RPMI7951 (cell line): ENCODE results near the gene RTN4RL1. TPM values are rescaled to one million over a fixed set of nuclear protein-coding genes. Genes with fewer than 3 reads are reported as not detected.
"Not testable (repeated sequence)": the region's sequence is repeated elsewhere in the genome, so short reads cannot be mapped to it uniquely, and the experiment has no call there.

Source experiments
- DNase-seq: peaks from one replicate; pipeline ENCODE4 v3.0.0-alpha.2; 2012; ENCODE audit warnings: low read depth
- total RNA-seq: library from RNA; depleted of rRNA; stranded (reverse); fragments of >200 nt; shearing (Covaris generic); gene quantifications from 2 replicates; pipeline ENCODE4 v1.2.3, GENCODE V29; 2014; rRNA removed

The RTN4RL1 gene
- total RNA-seq, 1 experiment from 2014 or later: 7.6 TPM

- no peak for DNase-seq
Observed at GRCh38 chr17:1896243-1897104, 128.7 kb downstream of the RTN4RL1 start.

DNA sequence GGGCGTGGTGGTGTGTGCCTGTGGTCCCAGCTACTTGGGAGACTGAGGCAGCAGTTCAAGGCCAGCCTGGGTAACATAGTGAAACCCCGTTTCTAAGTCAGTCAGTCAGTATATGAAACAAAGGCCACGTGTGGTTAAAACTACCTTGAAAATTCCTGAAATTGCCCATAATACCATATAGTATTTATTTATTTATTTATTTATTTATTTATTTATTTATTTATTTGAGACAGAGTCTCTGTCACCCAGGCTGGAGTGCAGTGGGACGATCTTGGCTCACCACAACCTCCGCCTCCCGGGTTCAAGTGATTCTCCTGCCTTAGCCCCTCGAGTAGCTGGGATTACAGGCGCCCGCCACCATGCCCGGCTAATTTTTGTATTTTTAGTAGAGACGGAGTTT lies 129.7 kb downstream of the RTN4RL1 start:
- not testable (repeated sequence) for DNase-seq

DNA sequence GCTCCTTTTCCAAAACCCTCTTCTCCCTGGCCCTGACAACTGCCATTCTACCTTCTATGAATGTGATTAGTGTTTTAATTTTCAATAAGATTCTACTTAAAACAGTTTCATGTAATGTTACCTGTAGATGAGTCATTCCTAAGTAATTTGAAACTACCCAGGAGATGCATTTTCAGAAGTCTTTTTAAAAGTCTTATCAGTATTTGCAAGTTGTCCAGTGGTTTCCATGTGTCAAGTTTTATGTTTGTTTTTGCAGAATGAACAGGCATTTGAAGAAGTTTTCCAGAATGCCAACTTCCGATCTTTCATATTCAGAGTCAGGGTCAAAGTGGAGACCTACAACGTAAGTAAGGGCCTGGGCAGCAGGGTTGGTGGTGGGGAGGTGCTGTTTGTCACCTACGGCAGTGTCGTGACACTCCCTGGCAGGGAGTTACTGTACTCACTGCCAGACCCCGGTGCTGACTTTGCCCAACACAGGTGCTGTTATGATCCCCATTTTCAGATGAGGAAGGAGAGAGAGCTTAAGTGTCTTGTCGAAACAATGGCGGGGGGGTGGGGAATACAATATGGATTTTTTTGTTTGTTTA lies 130.3 kb downstream of the RTN4RL1 start:
- no peak for DNase-seq

DNA sequence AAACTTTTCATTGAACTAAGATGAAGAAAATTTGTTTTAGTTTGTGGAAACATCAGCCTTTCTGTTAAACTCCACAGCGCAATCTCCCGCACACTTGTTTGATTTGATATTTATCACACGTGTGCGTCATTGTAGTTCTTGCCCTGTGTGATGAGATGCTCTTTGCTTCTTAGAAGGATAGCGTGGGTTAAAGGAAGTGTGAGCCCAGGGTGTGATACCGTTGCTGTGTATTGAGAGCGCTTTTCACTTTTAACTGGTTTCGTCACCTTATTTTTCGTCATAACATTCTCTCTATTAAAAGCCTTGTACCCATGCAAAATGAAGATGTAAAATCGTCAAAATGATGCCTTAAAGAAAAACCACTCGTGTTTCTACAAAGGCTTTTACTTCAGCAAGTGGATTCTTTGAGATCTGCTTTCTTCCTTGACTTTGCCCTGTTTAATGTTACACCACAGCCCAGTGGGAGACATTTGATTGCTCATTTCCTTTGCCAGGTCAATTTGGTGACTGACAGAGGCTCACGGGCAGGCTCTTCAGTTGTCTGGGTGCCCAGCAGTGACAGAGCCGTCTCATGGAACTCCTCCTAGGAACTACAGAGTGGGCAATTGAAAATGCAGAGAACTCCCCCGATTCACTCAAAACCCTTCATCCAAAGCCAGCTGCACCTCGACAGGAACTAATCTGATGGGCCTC lies 134.2 kb downstream of the RTN4RL1 start:
- DNase-seq: no peak

DNA sequence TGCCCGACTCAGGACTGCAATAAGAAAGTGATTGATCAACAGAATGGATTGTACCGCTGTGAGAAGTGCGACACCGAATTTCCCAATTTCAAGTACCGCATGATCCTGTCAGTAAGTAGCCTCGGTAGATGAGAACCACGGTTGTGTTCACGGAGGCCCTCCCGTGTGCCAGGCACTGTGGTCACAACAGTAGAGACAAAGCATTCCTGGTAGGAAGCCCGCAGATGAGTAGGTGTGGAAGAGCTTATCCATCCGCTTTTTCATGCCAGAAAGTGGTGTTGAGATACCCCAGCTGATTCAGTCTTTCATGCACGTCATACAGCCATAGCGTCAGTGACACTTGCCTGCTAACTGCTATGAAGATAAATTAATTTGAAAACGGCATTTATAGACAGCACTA lies 136.4 kb downstream of the RTN4RL1 start:
- DNase-seq: no peak

Other genes starting within 250 kb of the RTN4RL1 start
- 5.6 and 6.2 TPM in 2 replicates for gene SMYD4, start 195.4 kb downstream of the RTN4RL1 start, total RNA-seq
- gene RPA1, start 195.3 kb downstream of the RTN4RL1 start, total RNA-seq: 21.6 and 23.6 TPM in 2 replicates
- 12.1 and 16.3 TPM in 2 replicates for gene DPH1, start 4.8 kb upstream of the RTN4RL1 start, total RNA-seq
- gene OVCA2, start 16.7 kb upstream of the RTN4RL1 start, total RNA-seq: 67.5 and 69.9 TPM in 2 replicates
- 4.6 and 14.2 TPM in 2 replicates for gene HIC1, start 29.8 kb upstream of the RTN4RL1 start, total RNA-seq